ENCODE measurements around the gene KCTD18. TPM values are rescaled to one million over a fixed set of nuclear protein-coding genes. Genes with fewer than 3 reads are reported as not detected.

Gene KCTD18
- total RNA-seq, 1 experiment from 2014 or later, result 9.0 TPM

DNA sequence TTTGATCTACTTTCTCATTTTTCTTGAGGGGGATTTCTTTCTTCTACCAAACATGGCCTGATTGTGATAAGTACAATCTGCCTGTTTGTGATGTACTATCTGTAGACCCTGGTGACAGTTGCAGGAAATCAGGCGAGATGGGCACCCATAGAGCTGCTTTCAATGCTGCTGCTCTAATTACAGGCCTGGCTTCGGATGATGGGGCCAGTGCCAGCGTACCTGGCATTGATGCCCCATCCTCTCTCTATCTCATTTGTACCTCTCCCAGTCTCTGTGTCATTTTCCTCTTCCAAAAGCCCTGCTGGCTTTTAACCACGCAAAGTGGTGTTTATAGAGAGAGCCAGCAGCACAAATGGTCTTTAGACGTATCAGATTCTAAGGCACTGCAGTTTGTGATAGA is 69.9 kb downstream of the KCTD18 start:
- H3K9me3 ChIP-seq (replicated peaks), result no peaks in the 10 kb centered on the region
- H3K4me1 ChIP-seq, result no peaks in the 10 kb centered on the region
- no peak for DNase-seq
- H3K4me3 ChIP-seq, result no peak overlapping the region
- no peak overlapping the region for H3K27ac ChIP-seq
- no peaks in the 10 kb centered on the region for H3K27me3 ChIP-seq
- peaks cover 92% of the 10 kb centered on the region for H3K36me3 ChIP-seq

Other genes starting within 250 kb of the KCTD18 start
- gene SPATS2L, start 203.4 kb downstream of the KCTD18 start, total RNA-seq (2014; rRNA removed; shearing (Covaris generic)), result 339 and 355 TPM in 2 replicates
- 43.9 and 50.3 TPM in 2 replicates for gene SGO2, start 16.1 kb upstream of the KCTD18 start, total RNA-seq (2014; rRNA removed; shearing (Covaris generic))
- gene AOX1, start 75.9 kb upstream of the KCTD18 start, total RNA-seq (2014; rRNA removed; shearing (Covaris generic)), result 0.23 and 0.57 TPM in 2 replicates